WTC11 (cell line): Measurements from ENCODE around the gene PTPRN2. TPM values are rescaled to one million over a fixed set of nuclear protein-coding genes. Genes with fewer than 3 reads are reported as not detected.

ENCODE experiments used
- ATAC-seq: fragments of 200-7000 bp; cut with Tn5 transposase; 2 replicates; pipeline ENCODE4 v1.10.0; 2021; ENCODE audit warnings: mild to moderate bottlenecking, moderate library complexity
- CTCF ChIA-PET: fragments of 300-600 bp; sonication (Branson Sonifier 250); formaldehyde crosslinking; loops from one replicate; lab custom pipeline; 2021; ENCODE audit warnings: antibody characterized with exemption; lab: Charles Lee
- POLR2A ChIA-PET: fragments of 350-600 bp; sonication (Branson Sonifier 250); formaldehyde crosslinking; loops from one replicate; lab custom pipeline; 2021; ENCODE audit warnings: antibody characterized with exemption; lab: Charles Lee
- DNase-seq: peaks from one replicate; pipeline ENCODE4 v3.0.0; 2021; ENCODE audit warnings: low spot score
- H3K27ac Mint-ChIP-seq: 2 replicates; pipeline ENCODE4 v1.8.0; 2021; ENCODE audit warnings: mixed read lengths
- H3K27me3 Mint-ChIP-seq: 2 replicates; pipeline ENCODE4 v1.8.0; 2021; ENCODE audit warnings: low read depth, mild to moderate bottlenecking, moderate library complexity, mixed read lengths
- H3K36me3 Mint-ChIP-seq: 2 replicates; pipeline ENCODE4 v1.8.0; 2021; ENCODE audit warnings: mixed read lengths
- H3K4me1 Mint-ChIP-seq: 2 replicates; pipeline ENCODE4 v1.8.0; 2022; ENCODE audit warnings: mixed read lengths
- H3K4me3 Mint-ChIP-seq: 2 replicates; pipeline ENCODE4 v1.8.0; 2021; ENCODE audit warnings: mild to moderate bottlenecking, moderate library complexity, mixed read lengths
- H3K9me3 Mint-ChIP-seq: 2 replicates; pipeline ENCODE4 v1.8.0; 2021; ENCODE audit warnings: mixed read lengths
- AFF4 ChIP-seq: sonication (generic); formaldehyde crosslinking; IDR thresholded peaks from 2 replicates; pipeline ENCODE4 v1.8.1; 2023; ENCODE audit warnings: mild to moderate bottlenecking, missing genetic modification reagents, borderline replicate concordance
- CBFB ChIP-seq: sonication (generic); formaldehyde crosslinking; IDR thresholded peaks from 2 replicates; pipeline ENCODE4 v1.8.1; 2022; ENCODE audit warnings: mild to moderate bottlenecking, low read depth, missing genetic modification reagents
- GABPB1 ChIP-seq: sonication (generic); formaldehyde crosslinking; IDR thresholded peaks from 2 replicates; pipeline ENCODE4 v1.8.1; 2023; ENCODE audit warnings: mild to moderate bottlenecking, missing genetic modification reagents
- GTF2I ChIP-seq: fragments of 250-450 bp; sonication (Bioruptor Pico); conservative IDR thresholded peaks from 2 replicates; pipeline ENCODE4 v1.4.0; 2021; ENCODE audit warnings: mild to moderate bottlenecking
- JUN ChIP-seq: sonication (generic); formaldehyde crosslinking; IDR thresholded peaks from 2 replicates; pipeline ENCODE4 v1.8.0; 2023; ENCODE audit warnings: mild to moderate bottlenecking, missing genetic modification reagents
- MLX ChIP-seq: sonication (generic); formaldehyde crosslinking; IDR thresholded peaks from 2 replicates; pipeline ENCODE4 v1.8.1; 2023; ENCODE audit warnings: mild to moderate bottlenecking, missing genetic modification reagents, moderate library complexity
- MYBL2 ChIP-seq: sonication (generic); formaldehyde crosslinking; IDR thresholded peaks from 2 replicates; pipeline ENCODE4 v1.8.1; 2023; ENCODE audit warnings: mild to moderate bottlenecking, moderate library complexity, missing genetic modification reagents
- NFATC4 ChIP-seq: fragments of 250-450 bp; sonication (Bioruptor Pico); IDR thresholded peaks from 2 replicates; pipeline ENCODE4 v1.9.0; 2021; ENCODE audit warnings: mild to moderate bottlenecking
- NR3C1 ChIP-seq: sonication (generic); formaldehyde crosslinking; conservative IDR thresholded peaks from 2 replicates; pipeline ENCODE4 v1.8.1; 2023; ENCODE audit warnings: low read depth, mild to moderate bottlenecking, missing genetic modification reagents
- OVOL2 ChIP-seq: fragments of 250-450 bp; sonication (Bioruptor Pico); IDR thresholded peaks from 2 replicates; pipeline ENCODE4 v1.9.0; 2021; ENCODE audit warnings: mild to moderate bottlenecking, borderline replicate concordance
- PRRX2 ChIP-seq: fragments of 250-450 bp; sonication (Bioruptor Pico); IDR thresholded peaks from 2 replicates; pipeline ENCODE4 v1.8.0; 2021; ENCODE audit warnings: mild to moderate bottlenecking
- TCF7 ChIP-seq: sonication (generic); formaldehyde crosslinking; IDR thresholded peaks from 2 replicates; pipeline ENCODE4 v1.8.0; 2022; ENCODE audit warnings: mild to moderate bottlenecking, low read depth, missing genetic modification reagents, moderate library complexity
- TEAD4 ChIP-seq: sonication (generic); formaldehyde crosslinking; IDR thresholded peaks from 2 replicates; pipeline ENCODE4 v1.8.0; 2022; ENCODE audit warnings: mild to moderate bottlenecking, missing genetic modification reagents
- TP53 ChIP-seq: sonication (generic); formaldehyde crosslinking; IDR thresholded peaks from 2 replicates; pipeline ENCODE4 v1.8.1; 2023; ENCODE audit warnings: mild to moderate bottlenecking, missing genetic modification reagents
- USF1 ChIP-seq: sonication (generic); formaldehyde crosslinking; IDR thresholded peaks from 2 replicates; pipeline ENCODE4 v1.8.0; 2022; ENCODE audit warnings: mild to moderate bottlenecking, missing genetic modification reagents
- ZNF281 ChIP-seq: sonication (generic); formaldehyde crosslinking; IDR thresholded peaks from 2 replicates; pipeline ENCODE4 v1.8.0; 2023; ENCODE audit warnings: mild to moderate bottlenecking, missing genetic modification reagents
- ZNF396 ChIP-seq: fragments of 250-450 bp; sonication (Bioruptor Pico); IDR thresholded peaks from 2 replicates; pipeline ENCODE4 v1.8.0; 2021; ENCODE audit warnings: mild to moderate bottlenecking, moderate library complexity, borderline replicate concordance
- total RNA-seq: library from RNA; stranded (reverse); gene quantifications from 3 replicates; pipeline ENCODE4 v1.2.3, GENCODE V29; 2021
- TF ChIP-seq, protein P1 (sequence below): fragments of 250-450 bp; sonication (Bioruptor Pico); IDR thresholded peaks from 2 replicates; pipeline ENCODE4 v1.8.0; 2021; ENCODE audit warnings: mild to moderate bottlenecking
- TF ChIP-seq, protein P2 (sequence below): sonication (generic); formaldehyde crosslinking; IDR thresholded peaks from 2 replicates; pipeline ENCODE4 v1.8.1; 2023; ENCODE audit warnings: mild to moderate bottlenecking, missing genetic modification reagents
- TF ChIP-seq, protein P3 (sequence below): sonication (generic); formaldehyde crosslinking; IDR thresholded peaks from 2 replicates; pipeline ENCODE4 v1.8.1; 2023; ENCODE audit warnings: mild to moderate bottlenecking, missing genetic modification reagents

PTPRN2 gene
- total RNA-seq, 1 experiment from 2014 or later, result 4.7 TPM

DNA sequence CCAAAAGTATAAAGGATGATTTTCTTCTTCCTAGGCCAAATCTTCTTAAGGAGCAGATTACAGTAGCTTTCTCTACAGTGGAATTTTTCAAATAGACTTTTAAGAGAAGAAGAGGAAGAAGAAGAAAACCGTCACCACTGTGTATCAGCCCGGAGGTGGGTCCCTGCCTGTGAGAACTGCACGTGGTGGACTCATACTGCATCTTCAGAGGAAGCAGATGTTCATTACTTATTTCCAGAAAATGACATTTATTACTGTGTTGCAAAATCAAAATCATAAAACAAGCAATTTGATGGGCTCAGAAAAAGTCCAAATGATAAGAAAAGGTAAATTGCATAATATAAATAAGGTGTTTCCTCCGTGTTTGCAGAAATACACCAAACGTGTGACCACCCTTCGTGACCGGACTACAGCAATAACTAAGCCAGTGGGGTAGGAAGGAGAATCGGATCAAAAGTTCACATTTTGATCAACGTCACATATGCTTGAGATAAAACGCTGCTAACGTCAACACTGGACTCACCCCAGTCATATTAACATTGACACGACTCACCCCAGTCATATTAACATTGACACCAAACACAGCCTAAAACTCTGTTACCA is 179.2 kb downstream of the PTPRN2 start:
- no peak for TF ChIP-seq JUN (CRISPR knock-in tag)
- no peak for TF ChIP-seq USF1
- no peak for TF ChIP-seq MLX
- TF ChIP-seq MYBL2, result no peak
- no peak for TF ChIP-seq ZNF281 (CRISPR knock-in tag)
- TF ChIP-seq CBFB (CRISPR knock-in tag), result no peak
- no peak for TF ChIP-seq GTF2I (CRISPR knock-in tag)
- TF ChIP-seq, protein P1, sequence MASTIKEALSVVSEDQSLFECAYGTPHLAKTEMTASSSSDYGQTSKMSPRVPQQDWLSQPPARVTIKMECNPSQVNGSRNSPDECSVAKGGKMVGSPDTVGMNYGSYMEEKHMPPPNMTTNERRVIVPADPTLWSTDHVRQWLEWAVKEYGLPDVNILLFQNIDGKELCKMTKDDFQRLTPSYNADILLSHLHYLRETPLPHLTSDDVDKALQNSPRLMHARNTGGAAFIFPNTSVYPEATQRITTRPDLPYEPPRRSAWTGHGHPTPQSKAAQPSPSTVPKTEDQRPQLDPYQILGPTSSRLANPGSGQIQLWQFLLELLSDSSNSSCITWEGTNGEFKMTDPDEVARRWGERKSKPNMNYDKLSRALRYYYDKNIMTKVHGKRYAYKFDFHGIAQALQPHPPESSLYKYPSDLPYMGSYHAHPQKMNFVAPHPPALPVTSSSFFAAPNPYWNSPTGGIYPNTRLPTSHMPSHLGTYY, result no peak
- no peak for TF ChIP-seq GABPB1
- TF ChIP-seq NFATC4 (CRISPR knock-in tag), result no peak
- TF ChIP-seq TEAD4 (CRISPR knock-in tag), result no peak
- TF ChIP-seq, protein P2, sequence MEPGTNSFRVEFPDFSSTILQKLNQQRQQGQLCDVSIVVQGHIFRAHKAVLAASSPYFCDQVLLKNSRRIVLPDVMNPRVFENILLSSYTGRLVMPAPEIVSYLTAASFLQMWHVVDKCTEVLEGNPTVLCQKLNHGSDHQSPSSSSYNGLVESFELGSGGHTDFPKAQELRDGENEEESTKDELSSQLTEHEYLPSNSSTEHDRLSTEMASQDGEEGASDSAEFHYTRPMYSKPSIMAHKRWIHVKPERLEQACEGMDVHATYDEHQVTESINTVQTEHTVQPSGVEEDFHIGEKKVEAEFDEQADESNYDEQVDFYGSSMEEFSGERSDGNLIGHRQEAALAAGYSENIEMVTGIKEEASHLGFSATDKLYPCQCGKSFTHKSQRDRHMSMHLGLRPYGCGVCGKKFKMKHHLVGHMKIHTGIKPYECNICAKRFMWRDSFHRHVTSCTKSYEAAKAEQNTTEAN (CRISPR knock-in tag), result no peak
- Mint-ChIP-seq H3K36me3 (no peaks in the 10 kb centered on the region), H3K4me1 (no peaks in the 10 kb centered on the region), H3K27ac (no peak overlapping the region), H3K4me3 (no peak overlapping the region), H3K27me3 (no peaks in the 10 kb centered on the region), H3K9me3 (0 out of 2 replicates have a peak, but pooled peaks cover 4% of the 10 kb centered on the region)
- CTCF ChIA-PET, result interaction anchor here (0.6 to 1.5 kb wide), 5 partner anchors 7 to 56 kb away, joined by 3 to 9 read pairs (median 6); no protein-coding TSS in a partner anchor
- DNase-seq (no peak), ATAC-seq (no peak)
- POLR2A ChIA-PET, result no interaction called here

- Mint-ChIP-seq H3K9me3 (0 out of 2 replicates have a peak, but pooled peaks cover 4% of the 10 kb centered on the region), H3K27ac (no peak overlapping the region), H3K36me3 (no peaks in the 10 kb centered on the region), H3K4me1 (no peaks in the 10 kb centered on the region), H3K4me3 (no peak overlapping the region), H3K27me3 (no peaks in the 10 kb centered on the region)
- ChIA-PET POLR2A (no interaction called here), CTCF (interaction anchor here (1.1 to 1.5 kb wide), 4 partner anchors 12 to 55 kb away, joined by 3 to 9 read pairs (median 6); no protein-coding TSS in a partner anchor)
- ATAC-seq, result peak; percentile 47; the same call in 1 of the 2 replicates
- no peak for DNase-seq
- TF ChIP-seq, protein P3, sequence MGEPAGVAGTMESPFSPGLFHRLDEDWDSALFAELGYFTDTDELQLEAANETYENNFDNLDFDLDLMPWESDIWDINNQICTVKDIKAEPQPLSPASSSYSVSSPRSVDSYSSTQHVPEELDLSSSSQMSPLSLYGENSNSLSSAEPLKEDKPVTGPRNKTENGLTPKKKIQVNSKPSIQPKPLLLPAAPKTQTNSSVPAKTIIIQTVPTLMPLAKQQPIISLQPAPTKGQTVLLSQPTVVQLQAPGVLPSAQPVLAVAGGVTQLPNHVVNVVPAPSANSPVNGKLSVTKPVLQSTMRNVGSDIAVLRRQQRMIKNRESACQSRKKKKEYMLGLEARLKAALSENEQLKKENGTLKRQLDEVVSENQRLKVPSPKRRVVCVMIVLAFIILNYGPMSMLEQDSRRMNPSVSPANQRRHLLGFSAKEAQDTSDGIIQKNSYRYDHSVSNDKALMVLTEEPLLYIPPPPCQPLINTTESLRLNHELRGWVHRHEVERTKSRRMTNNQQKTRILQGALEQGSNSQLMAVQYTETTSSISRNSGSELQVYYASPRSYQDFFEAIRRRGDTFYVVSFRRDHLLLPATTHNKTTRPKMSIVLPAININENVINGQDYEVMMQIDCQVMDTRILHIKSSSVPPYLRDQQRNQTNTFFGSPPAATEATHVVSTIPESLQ (CRISPR knock-in tag), result no peak
- TF ChIP-seq ZNF396 (CRISPR knock-in tag) (no peak), AFF4 (CRISPR knock-in tag) (no peak), OVOL2 (CRISPR knock-in tag) (no peak), TP53 (CRISPR knock-in tag) (no peak), NR3C1 (CRISPR knock-in tag) (no peak), TCF7 (CRISPR knock-in tag) (no peak), PRRX2 (CRISPR knock-in tag) (no peak)
Measured at GRCh38 chr7:158407581-158408317, 179.9 kb downstream of the PTPRN2 start.
